Fibroblast of lung (primary cell): Measurements from ENCODE around the gene ACACB. TPM values are rescaled to one million over a fixed set of nuclear protein-coding genes. Genes with fewer than 3 reads are reported as not detected.

Experiments
- DNase-seq, 2 donors: peaks; one replicate each; pipeline versions ENCODE4 v3.0.0 to v3.0.0-alpha.2; 2010; ENCODE audit warnings: low read depth in 2 of 2
- H2AFZ ChIP-seq: 2 replicates; pipeline ENCODE4 v1.5.1; 2012; ENCODE audit warnings: low read length, control low read depth, inconsistent platforms
- H3K27ac ChIP-seq: 2 replicates; pipeline ENCODE4 v1.5.1; 2011; ENCODE audit warnings: low read length, control low read depth; ENCODE audit not compliant: insufficient read depth
- H3K27me3 ChIP-seq: 2 replicates; pipeline ENCODE4 v1.5.1; 2011; ENCODE audit warnings: mild to moderate bottlenecking, low read length; ENCODE audit not compliant: control insufficient read depth, insufficient read depth
- H3K36me3 ChIP-seq: 2 replicates; pipeline ENCODE4 v1.5.1; 2011; ENCODE audit warnings: low read length; ENCODE audit not compliant: control insufficient read depth, insufficient read depth
- H3K4me1 ChIP-seq: 2 replicates; pipeline ENCODE4 v1.5.1; 2011; ENCODE audit warnings: low read length; ENCODE audit not compliant: control insufficient read depth, insufficient read depth; ENCODE audit errors: extremely low read depth
- H3K4me2 ChIP-seq: 2 replicates; pipeline ENCODE4 v1.5.1; 2011; ENCODE audit warnings: low read length, control low read depth; ENCODE audit not compliant: insufficient read depth; ENCODE audit errors: extremely low read depth
- H3K4me3 ChIP-seq, 4 experiments: fragments of 200-600 bp in 1 of 4; sonication (generic) in 1 of 4; replicated peaks in 1 of 4; 2 replicates each; pipeline ENCODE4 v1.5.1; 2011 to 2016; ENCODE audit warnings: low read length in 4 of 4, low read depth in 3 of 4, mild to moderate bottlenecking in 3 of 4, control low read depth in 2 of 4, inconsistent platforms in 1 of 4, mixed read lengths in 1 of 4; ENCODE audit not compliant: insufficient read depth in 1 of 4; ENCODE audit errors: control extremely low read depth in 1 of 4
- H3K79me2 ChIP-seq: 2 replicates; pipeline ENCODE4 v1.5.1; 2012; ENCODE audit warnings: mild to moderate bottlenecking, low read length, inconsistent platforms; ENCODE audit not compliant: control insufficient read depth, insufficient read depth
- H3K9ac ChIP-seq: 2 replicates; pipeline ENCODE4 v1.5.1; 2011; ENCODE audit warnings: mild to moderate bottlenecking, low read length, control low read depth; ENCODE audit not compliant: insufficient read depth
- H3K9me3 ChIP-seq: 2 replicates; pipeline ENCODE4 v1.5.1; 2012; ENCODE audit warnings: low read depth, low read length; ENCODE audit not compliant: control insufficient read depth, insufficient read depth
- H4K20me1 ChIP-seq: 2 replicates; pipeline ENCODE4 v1.5.1; 2011; ENCODE audit warnings: low read length; ENCODE audit not compliant: control insufficient read depth, insufficient read depth; ENCODE audit errors: extremely low read depth
- CTCF ChIP-seq, 2 donors: IDR thresholded peaks in 1 of 2; conservative IDR thresholded peaks in 1 of 2; 1 replicate in 1 of 2; 2 replicates in 1 of 2; pipeline ENCODE4 v1.5.1; 2011 to 2012; ENCODE audit warnings: low read length in 2 of 2, control low read depth in 1 of 2, inconsistent platforms in 1 of 2, low read depth in 1 of 2, mild to moderate bottlenecking in 1 of 2
- EZH2 ChIP-seq: IDR thresholded peaks from 2 replicates; pipeline ENCODE4 v1.5.1; 2012; ENCODE audit warnings: low read length, control low read depth, mild to moderate bottlenecking; ENCODE audit errors: missing control alignments
- polyA plus RNA-seq, 2 donors: library from polyadenylated mRNA; depleted of rRNA in 1 of 2; stranded (reverse) in 1 of 2; unstranded in 1 of 2; fragments of >200 nt; gene quantifications; 2 replicates each; pipeline ENCODE4 v1.2.1, GENCODE V29; 2011 to 2012; ENCODE audit warnings: missing spikeins in 1 of 2
- total RNA-seq: library from RNA; depleted of rRNA; stranded (reverse); fragments of >200 nt; gene quantifications from 2 replicates; pipeline ENCODE4 v1.2.1, GENCODE V29; 2014

ACACB gene
- total and polyA plus RNA-seq, 2 donors (not counting 1 experiment from before 2014, with no cell fraction given), result 1.5 to 9.1 TPM

DNA sequence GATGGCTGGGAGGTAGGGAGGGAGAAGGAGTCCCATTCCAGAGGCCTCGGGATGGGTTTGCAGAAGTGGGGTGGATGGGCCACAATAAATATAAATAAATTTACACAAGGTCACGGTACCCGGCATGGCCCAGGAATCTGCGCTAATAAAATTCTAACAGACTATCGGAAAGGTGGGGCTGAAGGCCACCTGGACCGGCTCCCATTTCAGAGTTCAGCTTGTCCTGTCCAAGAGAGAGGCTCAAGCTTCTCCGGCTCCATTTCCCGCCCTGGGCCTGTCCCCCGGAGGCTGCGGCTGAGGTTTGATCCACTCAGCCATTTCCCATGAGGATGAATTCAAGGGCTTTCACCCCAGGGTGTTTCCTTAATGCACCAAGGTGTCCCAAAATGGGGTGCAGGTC is 162.5 kb downstream of the ACACB start:
- H3K4me3 ChIP-seq, result no peak overlapping the region
- H4K20me1 ChIP-seq, result no peaks in the 10 kb centered on the region
- TF ChIP-seq EZH2 (no peak), CTCF (conservative IDR thresholded peaks at IDR 0.05 in 1 of 2, IDR thresholded peaks at IDR 0.05 in 1 of 2; ENCODE audit: low read depth in 1 of 2, low read length in 2 of 2) (no peak)
- no peaks in the 10 kb centered on the region for H3K36me3 ChIP-seq
- no peaks in the 10 kb centered on the region for H3K79me2 ChIP-seq
- H3K9ac ChIP-seq, result no peak overlapping the region
- no peak overlapping the region for H2AFZ ChIP-seq
- H3K4me2 ChIP-seq, result no peak overlapping the region
- no peaks in the 10 kb centered on the region for H3K9me3 ChIP-seq
- H3K4me1 ChIP-seq, result no peaks in the 10 kb centered on the region
- no peaks in the 10 kb centered on the region for H3K27me3 ChIP-seq
- H3K27ac ChIP-seq, result no peak overlapping the region
- DNase-seq, result no peak

GRCh38 chr12:109279525-109279924 is 163.1 kb downstream of the ACACB start:
- Histone ChIP-seq H3K4me1 (no peaks in the 10 kb centered on the region), H3K27me3 (no peaks in the 10 kb centered on the region), H3K9ac (no peak overlapping the region), H3K4me2 (no peak overlapping the region), H3K36me3 (no peaks in the 10 kb centered on the region), H3K9me3 (no peaks in the 10 kb centered on the region), H3K79me2 (no peaks in the 10 kb centered on the region), H3K4me3 (no peak overlapping the region), H4K20me1 (no peaks in the 10 kb centered on the region), H3K27ac (no peak overlapping the region), H2AFZ (no peak overlapping the region)
- no peak for TF ChIP-seq EZH2
- no peak for TF ChIP-seq CTCF (conservative IDR thresholded peaks at IDR 0.05 in 1 of 2, IDR thresholded peaks at IDR 0.05 in 1 of 2; ENCODE audit: low read depth in 1 of 2, low read length in 2 of 2)
- no peak for DNase-seq

DNA sequence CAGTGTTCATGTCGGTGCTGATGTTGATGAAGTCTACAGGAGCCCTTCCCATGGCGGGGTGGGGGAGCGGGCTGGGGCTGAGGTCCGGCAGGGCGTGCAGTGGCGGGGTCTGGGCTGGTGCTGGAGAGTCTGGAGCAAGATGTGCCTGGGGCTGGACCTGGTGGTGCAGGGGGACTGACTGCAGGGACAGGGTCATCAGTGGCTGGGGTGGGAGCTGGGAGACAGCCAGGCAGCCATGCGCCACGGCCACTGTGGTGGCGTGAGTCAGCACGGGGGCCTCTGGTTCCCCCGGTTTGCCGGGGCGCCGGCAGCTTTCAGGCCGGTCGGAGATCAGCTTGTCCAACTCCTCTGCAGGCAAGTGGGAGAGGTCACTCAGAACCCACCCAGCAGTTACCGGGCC is 165.1 kb downstream of the ACACB start:
- H3K4me2 ChIP-seq, result no peak overlapping the region
- H3K4me1 ChIP-seq, result no peaks in the 10 kb centered on the region
- DNase-seq, result no peak

More for the DNA sequence above, 165.1 kb downstream of the ACACB start:
- H3K9ac ChIP-seq, result no peak overlapping the region
- no peaks in the 10 kb centered on the region for H3K9me3 ChIP-seq
- H4K20me1 ChIP-seq, result no peaks in the 10 kb centered on the region
- no peak for TF ChIP-seq EZH2
- TF ChIP-seq CTCF (conservative IDR thresholded peaks at IDR 0.05 in 1 of 2, IDR thresholded peaks at IDR 0.05 in 1 of 2; ENCODE audit: low read depth in 1 of 2, low read length in 2 of 2), result no peak
- H3K79me2 ChIP-seq, result no peaks in the 10 kb centered on the region
- no peaks in the 10 kb centered on the region for H3K27me3 ChIP-seq
- H2AFZ ChIP-seq, result no peak overlapping the region
- H3K36me3 ChIP-seq, result no peaks in the 10 kb centered on the region
- no peak overlapping the region for H3K27ac ChIP-seq
- H3K4me3 ChIP-seq, result no peak overlapping the region
